ENCODE data around the gene IFIT2.
"Not testable (repeated sequence)": the region's sequence is repeated elsewhere in the genome, so short reads cannot be mapped to it uniquely, and the experiment has no call there.

The IFIT2 gene

GRCh38 chr10:89310056-89310893 lies 8.4 kb downstream of the IFIT2 start:
- Histone ChIP-seq H3K36me3 (no peaks in the 10 kb centered on the region), H3K27me3 (ENCODE audit: insufficient read depth, low read depth, severe bottlenecking) (no peaks in the 10 kb centered on the region), H3K9me3 (ENCODE audit: severe bottlenecking) (no peaks in the 10 kb centered on the region), H3K4me3 (ENCODE audit: low read depth, low read length) (no peak overlapping the region), H3K27ac (no peak overlapping the region)
- no peak for DNase-seq
- no peak for TF ChIP-seq CTCF (IDR thresholded peaks at IDR 0.05; ENCODE audit: low read depth, low read length)

GRCh38 chr10:89312973-89313372 lies 11.1 kb downstream of the IFIT2 start:
- DNase-seq: no peak
- Histone ChIP-seq H3K27me3 (ENCODE audit: insufficient read depth, low read depth, severe bottlenecking) (no peaks in the 10 kb centered on the region), H3K27ac (no peak overlapping the region), H3K4me3 (ENCODE audit: low read depth, low read length) (no peak overlapping the region), H3K9me3 (ENCODE audit: severe bottlenecking) (no peaks in the 10 kb centered on the region), H3K36me3 (no peaks in the 10 kb centered on the region)
- TF ChIP-seq CTCF (IDR thresholded peaks at IDR 0.05; ENCODE audit: low read depth, low read length): no peak

GRCh38 chr10:89314676-89315075 lies 12.8 kb downstream of the IFIT2 start:
- no peak for TF ChIP-seq CTCF (IDR thresholded peaks at IDR 0.05; ENCODE audit: low read depth, low read length)
- H3K27me3 ChIP-seq (ENCODE audit: insufficient read depth, low read depth, severe bottlenecking): no peaks in the 10 kb centered on the region
- no peaks in the 10 kb centered on the region for H3K9me3 ChIP-seq (ENCODE audit: severe bottlenecking)
- H3K27ac ChIP-seq: no peak overlapping the region
- DNase-seq: no peak
- H3K4me3 ChIP-seq (ENCODE audit: low read depth, low read length): no peak overlapping the region
- H3K36me3 ChIP-seq: no peaks in the 10 kb centered on the region

GRCh38 chr10:89318047-89318446 lies 16.2 kb downstream of the IFIT2 start:
- H3K4me3 ChIP-seq (ENCODE audit: low read depth, low read length); H3K27me3 ChIP-seq (ENCODE audit: insufficient read depth, low read depth, severe bottlenecking); H3K27ac ChIP-seq; H3K9me3 ChIP-seq (ENCODE audit: severe bottlenecking); H3K36me3 ChIP-seq; DNase-seq: not testable (repeated sequence)

- H3K27me3 ChIP-seq (ENCODE audit: insufficient read depth, low read depth, severe bottlenecking); DNase-seq; H3K36me3 ChIP-seq: not testable (repeated sequence)
These were observed 23.2 kb downstream of the IFIT2 start for GRCh38 chr10:89325081-89325480.

GRCh38 chr10:89325856-89326255 lies 24.0 kb downstream of the IFIT2 start:
- not testable (repeated sequence) for DNase-seq; H3K9me3 ChIP-seq (ENCODE audit: severe bottlenecking); H3K27ac ChIP-seq; H3K4me3 ChIP-seq (ENCODE audit: low read depth, low read length); H3K36me3 ChIP-seq; H3K27me3 ChIP-seq (ENCODE audit: insufficient read depth, low read depth, severe bottlenecking)

More at GRCh38 chr10:89325081-89325480, 23.2 kb downstream of the IFIT2 start:
- not testable (repeated sequence) for H3K9me3 ChIP-seq (ENCODE audit: severe bottlenecking); H3K4me3 ChIP-seq (ENCODE audit: low read depth, low read length); H3K27ac ChIP-seq

GRCh38 chr10:89327803-89328441 lies 26.1 kb downstream of the IFIT2 start, which contains the start of gene IFIT3:
Gene IFIT3, plus strand, starts transcription at chr10:89327997. Its CDS starts 77 bp downstream, at chr10:89328074.
- TF ChIP-seq CTCF (IDR thresholded peaks at IDR 0.05; ENCODE audit: low read depth, low read length): no peak
- no peak for DNase-seq
- Histone ChIP-seq H3K27ac (no peak within 1 kb of the TSS), H3K27me3 (ENCODE audit: insufficient read depth, low read depth, severe bottlenecking) (no peaks in the 10 kb centered on the region), H3K9me3 (ENCODE audit: severe bottlenecking) (no peaks in the 10 kb centered on the region), H3K36me3 (no peaks in the 10 kb centered on the region), H3K4me3 (ENCODE audit: low read depth, low read length) (no peak within 1 kb of the TSS)

All from WERI-Rb-1 (cell line).